CD4-positive, CD25-positive, alpha-beta regulatory T cell (primary cell): ENCODE results near the gene USP54. TPM values are rescaled to one million over a fixed set of nuclear protein-coding genes. Genes with fewer than 3 reads are reported as not detected.
"Not testable (repeated sequence)": the region's sequence is repeated elsewhere in the genome, so short reads cannot be mapped to it uniquely, and the experiment has no call there.

Experiments
- ATAC-seq, 2 donors: fragments of 150-1000 bp; cut with Tn5 transposase; one replicate each; pipeline ENCODE4 v1.10.0; 2021; ENCODE audit warnings: low read depth in 2 of 2, moderate number of reproducible peaks in 2 of 2, moderate library complexity in 1 of 2
- DNase-seq, 3 donors: peaks; one replicate each; pipeline versions ENCODE4 v3.0.0 to v3.0.0-alpha.2; 2012 to 2022; ENCODE audit warnings: mixed read lengths in 1 of 3
- H3K27ac ChIP-seq: one replicate; pipeline ENCODE4 v1.7.0; 2013; ENCODE audit warnings: mild to moderate bottlenecking, low read length; ENCODE audit not compliant: insufficient read depth, poor library complexity, severe bottlenecking
- H3K27me3 ChIP-seq: one replicate; pipeline ENCODE4 v1.7.0; 2013; ENCODE audit warnings: low read length; ENCODE audit not compliant: control insufficient read depth, insufficient read depth
- H3K36me3 ChIP-seq: one replicate; pipeline ENCODE4 v1.7.0; 2013; ENCODE audit warnings: mild to moderate bottlenecking, low read length, moderate library complexity; ENCODE audit not compliant: control insufficient read depth, insufficient read depth
- H3K4me1 ChIP-seq: 2 replicates; pipeline ENCODE4 v1.7.0; 2013; ENCODE audit warnings: mild to moderate bottlenecking, low read length; ENCODE audit not compliant: insufficient read depth, control insufficient read depth, poor library complexity, severe bottlenecking
- H3K4me3 ChIP-seq: one replicate; pipeline ENCODE4 v1.7.0; 2013; ENCODE audit warnings: low read depth, mild to moderate bottlenecking, low read length, moderate library complexity
- H3K9me3 ChIP-seq, 2 experiments: 1 replicate in 1 of 2; 2 replicates in 1 of 2; pipeline ENCODE4 v1.7.0; 2013; ENCODE audit warnings: low read length in 2 of 2, mild to moderate bottlenecking in 1 of 2, moderate library complexity in 1 of 2; ENCODE audit not compliant: control insufficient read depth in 2 of 2
- H3K27ac Mint-ChIP-seq, 3 donors: one replicate each; pipeline ENCODE4 v1.8.0; 2020 to 2022; ENCODE audit warnings: mild to moderate bottlenecking in 3 of 3, mixed read lengths in 3 of 3, moderate library complexity in 2 of 3
- H3K27me3 Mint-ChIP-seq: one replicate; pipeline ENCODE4 v1.8.0; 2022; ENCODE audit warnings: mild to moderate bottlenecking, mixed read lengths
- H3K36me3 Mint-ChIP-seq: one replicate; pipeline ENCODE4 v1.8.0; 2020; ENCODE audit warnings: mixed read lengths
- H3K4me1 Mint-ChIP-seq, 4 donors: one replicate each; pipeline ENCODE4 v1.8.0; 2020 to 2022; ENCODE audit warnings: mixed read lengths in 4 of 4, mild to moderate bottlenecking in 1 of 4
- H3K4me3 Mint-ChIP-seq, 4 donors: one replicate each; pipeline ENCODE4 v1.8.0; 2020 to 2022; ENCODE audit warnings: mild to moderate bottlenecking in 4 of 4, mixed read lengths in 4 of 4, moderate library complexity in 3 of 4
- H3K9me3 Mint-ChIP-seq, 7 donors: one replicate each; pipeline ENCODE4 v1.8.0; 2020 to 2022; ENCODE audit warnings: mixed read lengths in 7 of 7, mild to moderate bottlenecking in 3 of 7, moderate library complexity in 2 of 7
- polyA plus RNA-seq, 4 donors: library from polyadenylated mRNA; unstranded; fragments of 300-500 nt; fragmentation: Illumina TruSeq; gene quantifications; one replicate each; pipeline ENCODE4 v1.2.3, GENCODE V29; 2021
- total RNA-seq: library from RNA; stranded (reverse); gene quantifications from one replicate; pipeline ENCODE4 v1.2.3, GENCODE V29; 2022

The USP54 gene
- total and polyA plus RNA-seq, 5 donors from 2014 or later, result 0.84 to 4.2 (median 1.1) TPM

GRCh38 chr10:73586583-73586984, 4.6 kb downstream of the USP54 start:
- no peak overlapping the region for H3K27ac ChIP-seq
- peaks cover 6 to 13% (median 7%) of the 10 kb centered on the region in 4 donors for H3K4me1 Mint-ChIP-seq
- H3K9me3 Mint-ChIP-seq, result peaks cover 0 to 1% (median 0%) of the 10 kb centered on the region in 7 donors
- H3K9me3 ChIP-seq, result no peaks in the 10 kb centered on the region
- H3K27me3 ChIP-seq, result no peaks in the 10 kb centered on the region
- no peak for ATAC-seq
- no peak overlapping the region for H3K4me3 ChIP-seq
- no peak overlapping the region for H3K27ac Mint-ChIP-seq
- DNase-seq, result no peak
- peaks cover 3% of the 10 kb centered on the region for H3K36me3 Mint-ChIP-seq
- H3K36me3 ChIP-seq, result no peaks in the 10 kb centered on the region
- H3K4me3 Mint-ChIP-seq, result no peak overlapping the region
- H3K27me3 Mint-ChIP-seq, result no peaks in the 10 kb centered on the region
- H3K4me1 ChIP-seq, result peaks cover 10% of the 10 kb centered on the region

GRCh38 chr10:73585327-73585726, 5.8 kb downstream of the USP54 start:
- Histone ChIP-seq H3K9me3 (no peaks in the 10 kb centered on the region), H3K4me1 (no peaks in the 10 kb centered on the region), H3K27me3 (no peaks in the 10 kb centered on the region), H3K4me3 (no peak overlapping the region), H3K27ac (no peak overlapping the region), H3K36me3 (no peaks in the 10 kb centered on the region)
- Mint-ChIP-seq H3K36me3 (peaks cover 3% of the 10 kb centered on the region), H3K27me3 (no peaks in the 10 kb centered on the region), H3K4me3 (no peak overlapping the region), H3K4me1 (peaks cover 0 to 5% (median 0%) of the 10 kb centered on the region in 4 donors), H3K9me3 (peaks cover 0 to 1% (median 0%) of the 10 kb centered on the region in 7 donors), H3K27ac (no peak overlapping the region)
- ATAC-seq (no peak), DNase-seq (no peak)

- no peak for DNase-seq
- Histone ChIP-seq H3K4me3 (no peak overlapping the region), H3K36me3 (no peaks in the 10 kb centered on the region), H3K27ac (no peak overlapping the region), H3K27me3 (no peaks in the 10 kb centered on the region), H3K4me1 (no peaks in the 10 kb centered on the region), H3K9me3 (no peaks in the 10 kb centered on the region)
- H3K27me3 Mint-ChIP-seq, result no peaks in the 10 kb centered on the region
- no peak for ATAC-seq
- H3K9me3 Mint-ChIP-seq, result peaks cover 0 to 1% (median 0%) of the 10 kb centered on the region in 7 donors
- peaks cover 0 to 5% (median 0%) of the 10 kb centered on the region in 4 donors for H3K4me1 Mint-ChIP-seq
- H3K36me3 Mint-ChIP-seq, result peaks cover 3% of the 10 kb centered on the region
- H3K4me3 Mint-ChIP-seq, result no peak overlapping the region
- H3K27ac Mint-ChIP-seq, result no peak overlapping the region
Measured at GRCh38 chr10:73584737-73585136, 6.4 kb downstream of the USP54 start.

- DNase-seq, result no peak
- Mint-ChIP-seq H3K27me3 (no peaks in the 10 kb centered on the region), H3K4me1 (peaks cover 0 to 4% (median 0%) of the 10 kb centered on the region in 4 donors), H3K4me3 (no peak overlapping the region), H3K27ac (no peak overlapping the region), H3K9me3 (peaks cover 0 to 1% (median 0%) of the 10 kb centered on the region in 7 donors), H3K36me3 (peaks cover 3% of the 10 kb centered on the region)
- Histone ChIP-seq H3K4me1 (no peaks in the 10 kb centered on the region), H3K36me3 (no peaks in the 10 kb centered on the region), H3K4me3 (no peak overlapping the region), H3K9me3 (no peaks in the 10 kb centered on the region), H3K27me3 (no peaks in the 10 kb centered on the region), H3K27ac (no peak overlapping the region)
- no peak for ATAC-seq
Measured at GRCh38 chr10:73581918-73582317, 9.2 kb downstream of the USP54 start.

- not testable (repeated sequence) for H3K27me3 ChIP-seq, H3K36me3 Mint-ChIP-seq, H3K36me3 ChIP-seq, H3K4me3 ChIP-seq, H3K27ac Mint-ChIP-seq, H3K27ac ChIP-seq, H3K9me3 ChIP-seq, ATAC-seq, H3K27me3 Mint-ChIP-seq, H3K9me3 Mint-ChIP-seq, H3K4me1 ChIP-seq, H3K4me3 Mint-ChIP-seq, H3K4me1 Mint-ChIP-seq, DNase-seq
Measured at GRCh38 chr10:73578927-73579326, 12.2 kb downstream of the USP54 start.

GRCh38 chr10:73577788-73578187, 13.4 kb downstream of the USP54 start:
- no peaks in the 10 kb centered on the region for H3K27me3 Mint-ChIP-seq
- H3K9me3 Mint-ChIP-seq, result no peaks in the 10 kb centered on the region
- Histone ChIP-seq H3K4me3 (no peak overlapping the region), H3K27me3 (no peaks in the 10 kb centered on the region), H3K27ac (no peak overlapping the region), H3K4me1 (no peaks in the 10 kb centered on the region), H3K36me3 (no peaks in the 10 kb centered on the region), H3K9me3 (no peaks in the 10 kb centered on the region)
- H3K36me3 Mint-ChIP-seq, result peaks cover 3% of the 10 kb centered on the region
- H3K4me3 Mint-ChIP-seq, result no peak overlapping the region
- peak overlapping the region in 1 of 3 donors; percentile 48 for H3K27ac Mint-ChIP-seq
- ATAC-seq, result no peak
- DNase-seq, result no peak
- peaks cover 0 to 4% (median 0%) of the 10 kb centered on the region in 4 donors for H3K4me1 Mint-ChIP-seq

- H3K4me1 ChIP-seq, result no peaks in the 10 kb centered on the region
- Mint-ChIP-seq H3K27ac (no peak overlapping the region), H3K4me1 (peaks cover 0 to 4% (median 0%) of the 10 kb centered on the region in 4 donors), H3K36me3 (peaks cover 3% of the 10 kb centered on the region), H3K4me3 (no peak overlapping the region), H3K27me3 (no peaks in the 10 kb centered on the region), H3K9me3 (no peaks in the 10 kb centered on the region)
- no peak for ATAC-seq
- H3K27me3 ChIP-seq, result no peaks in the 10 kb centered on the region
- DNase-seq, result no peak
- no peak overlapping the region for H3K4me3 ChIP-seq
- no peak overlapping the region for H3K27ac ChIP-seq
- H3K36me3 ChIP-seq, result no peaks in the 10 kb centered on the region
- H3K9me3 ChIP-seq, result no peaks in the 10 kb centered on the region
Measured at GRCh38 chr10:73576890-73577591, 14.1 kb downstream of the USP54 start.
